Testis (tissue), 2 donors: Measurements from ENCODE around the gene NCK1.

ENCODE experiments used
- CTCF ChIP-seq, 3 experiments: fragments of 450-650 bp in 2 of 3; fragments of 200-600 bp in 1 of 3; sonication (generic) in 1 of 3; IDR thresholded peaks; one replicate each; pipeline ENCODE4 v1.5.1; 2016 to 2019; ENCODE audit warnings: antibody characterized with exemption in 3 of 3, mild to moderate bottlenecking in 2 of 3, moderate library complexity in 1 of 3
- POLR2A ChIP-seq: fragments of 450-650 bp; IDR thresholded peaks from one replicate; pipeline ENCODE4 v1.6.1; 2017; ENCODE audit warnings: antibody characterized with exemption, mild to moderate bottlenecking, moderate library complexity

GRCh38 chr3:136937175-136937574, 75.2 kb downstream of the NCK1 start:
- TF ChIP-seq CTCF (IDR thresholded peaks at IDR 0.05) (no peak), POLR2A (no peak)
